ENCODE results near the gene DHH. TPM values are rescaled to one million over a fixed set of nuclear protein-coding genes. Genes with fewer than 3 reads are reported as not detected.
"Not testable (repeated sequence)": the region's sequence is repeated elsewhere in the genome, so short reads cannot be mapped to it uniquely, and the experiment has no call there.

DHH gene
- total RNA-seq, 1 experiment from 2014 or later = 0.15 TPM

- TF ChIP-seq E2F5 (CRISPR knock-in tag; IDR thresholded peaks at IDR 0.05) (no peak), USF1 (CRISPR knock-in tag; IDR thresholded peaks at IDR 0.05) (no peak), PRDM15 (CRISPR knock-in tag; IDR thresholded peaks at IDR 0.05) (no peak), PRRX2 (CRISPR knock-in tag; IDR thresholded peaks at IDR 0.05) (no peak)
These were observed 44.0 kb upstream of the DHH start (continued) for GRCh38 chr12:49138587-49138986.

- ChIA-PET CTCF (interaction anchor here (0.7 to 1.0 kb wide), 2 partner anchors 18 to 88 kb away, joined by 3 to 5 read pairs; no protein-coding TSS in a partner anchor), POLR2A (no interaction called here)
- H3K27ac Mint-ChIP-seq = no peak overlapping the region
- ATAC-seq = no peak
- no peak for TF ChIP-seq ZNF232 (CRISPR knock-in tag; IDR thresholded peaks at IDR 0.05)
- TF ChIP-seq TEAD1 (CRISPR knock-in tag; IDR thresholded peaks at IDR 0.05) = no peak
- TF ChIP-seq RELA (CRISPR knock-in tag; IDR thresholded peaks at IDR 0.05; ENCODE audit: borderline replicate concordance) = no peak
- TF ChIP-seq PRRX2 (CRISPR knock-in tag; IDR thresholded peaks at IDR 0.05) = no peak
- no peak for TF ChIP-seq ZNF219 (CRISPR knock-in tag; IDR thresholded peaks at IDR 0.05; ENCODE audit: borderline replicate concordance)
- TF ChIP-seq STAT6 (CRISPR knock-in tag; conservative IDR thresholded peaks at IDR 0.05; ENCODE audit: low read depth) = no peak
- TF ChIP-seq ZNF138 (CRISPR knock-in tag; conservative IDR thresholded peaks at IDR 0.05) = no peak
- TF ChIP-seq TCF7 (CRISPR knock-in tag; IDR thresholded peaks at IDR 0.05; ENCODE audit: low read depth) = no peak
- no peaks in the 10 kb centered on the region for H3K4me1 Mint-ChIP-seq
- no peak for DNase-seq (ENCODE audit: low spot score)
- no peaks in the 10 kb centered on the region for H3K36me3 Mint-ChIP-seq
- no peaks in the 10 kb centered on the region; the same call in 1 of the 2 replicates for H3K27me3 Mint-ChIP-seq (ENCODE audit: low read depth)
- no peak overlapping the region for H3K4me3 Mint-ChIP-seq
- no peaks in the 10 kb centered on the region for H3K9me3 Mint-ChIP-seq
These were observed 42.9 kb upstream of the DHH start for GRCh38 chr12:49137476-49137875.

GRCh38 chr12:49136997-49137396, 42.4 kb upstream of the DHH start:
- H3K27me3 Mint-ChIP-seq (ENCODE audit: low read depth); H3K36me3 Mint-ChIP-seq; ATAC-seq; POLR2A ChIA-PET; H3K4me3 Mint-ChIP-seq; H3K27ac Mint-ChIP-seq; CTCF ChIA-PET; H3K9me3 Mint-ChIP-seq; H3K4me1 Mint-ChIP-seq; DNase-seq (ENCODE audit: low spot score): not testable (repeated sequence)

- Mint-ChIP-seq H3K4me1 (peaks cover 19% of the 10 kb centered on the region), H3K27ac (no peak overlapping the region), H3K4me3 (no peak overlapping the region), H3K27me3 (ENCODE audit: low read depth) (no peaks in the 10 kb centered on the region; the same call in 1 of the 2 replicates), H3K36me3 (peaks cover 22% of the 10 kb centered on the region), H3K9me3 (no peaks in the 10 kb centered on the region)
- no peak for ATAC-seq
- ChIA-PET POLR2A (interaction anchor here (0.8 kb wide), 1 partner anchor 102 kb away, joined by 4 read pairs; no protein-coding TSS in a partner anchor), CTCF (interaction anchor here (0.7 to 3.0 kb wide), 3 partner anchors 13 to 124 kb away, joined by 3 to 11 read pairs (median 9); no protein-coding TSS in a partner anchor)
- DNase-seq (ENCODE audit: low spot score) = no peak
- no peak for TF ChIP-seq E2F4 (CRISPR knock-in tag; IDR thresholded peaks at IDR 0.05; ENCODE audit: borderline replicate concordance, low read depth)
- no peak for TF ChIP-seq TP53 (CRISPR knock-in tag; IDR thresholded peaks at IDR 0.05)
- TF ChIP-seq ZNF532 (CRISPR knock-in tag; IDR thresholded peaks at IDR 0.05; ENCODE audit: borderline replicate concordance) = no peak
- TF ChIP-seq ATF1 (CRISPR knock-in tag; IDR thresholded peaks at IDR 0.05) = no peak
These were observed 39.0 kb upstream of the DHH start for GRCh38 chr12:49133590-49133989.
